Measurements from ENCODE around the gene ABCB6.

DNA sequence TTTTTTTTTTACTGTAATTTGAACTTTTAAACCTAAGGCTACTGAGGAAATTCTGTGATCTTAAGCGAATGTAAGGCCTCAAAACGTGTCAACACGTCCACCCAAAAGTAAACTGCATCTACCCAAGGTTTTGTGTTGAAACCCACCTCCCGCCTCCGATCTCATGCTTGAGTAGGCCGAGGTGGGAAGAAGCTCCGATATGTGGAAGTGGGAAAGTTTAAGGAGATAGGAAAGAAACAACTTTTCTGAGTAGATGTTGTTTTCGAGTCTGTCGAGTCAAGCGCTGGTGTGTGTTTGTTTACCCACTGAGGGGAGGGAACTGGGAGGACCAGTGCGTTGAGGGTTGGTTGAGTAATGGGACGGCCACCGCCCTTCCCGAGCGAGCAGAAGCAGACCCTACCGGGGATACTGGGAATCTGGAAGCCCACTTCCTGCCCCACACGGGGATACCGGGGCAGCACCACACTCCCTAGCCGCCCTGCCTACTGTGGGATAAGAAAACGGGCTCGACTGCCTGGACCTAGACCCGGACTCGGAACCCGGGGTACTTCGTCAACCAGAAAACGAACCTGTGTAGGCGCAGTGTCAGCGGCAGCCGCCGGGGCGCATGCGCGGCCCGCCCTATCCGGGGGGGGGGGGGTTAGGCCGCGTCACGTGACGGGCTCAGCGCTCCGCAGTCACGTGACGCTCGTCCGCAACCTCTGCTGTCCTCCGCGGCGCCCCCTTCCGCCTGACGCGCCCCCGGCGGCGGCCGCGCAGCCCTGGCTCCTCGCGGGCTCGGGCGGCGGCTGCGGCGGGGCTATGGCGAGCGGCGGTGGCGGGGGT lies 41.0 kb downstream of the ABCB6 start, which contains the start of gene RETREG2:
- TF ChIP-seq, protein P1, sequence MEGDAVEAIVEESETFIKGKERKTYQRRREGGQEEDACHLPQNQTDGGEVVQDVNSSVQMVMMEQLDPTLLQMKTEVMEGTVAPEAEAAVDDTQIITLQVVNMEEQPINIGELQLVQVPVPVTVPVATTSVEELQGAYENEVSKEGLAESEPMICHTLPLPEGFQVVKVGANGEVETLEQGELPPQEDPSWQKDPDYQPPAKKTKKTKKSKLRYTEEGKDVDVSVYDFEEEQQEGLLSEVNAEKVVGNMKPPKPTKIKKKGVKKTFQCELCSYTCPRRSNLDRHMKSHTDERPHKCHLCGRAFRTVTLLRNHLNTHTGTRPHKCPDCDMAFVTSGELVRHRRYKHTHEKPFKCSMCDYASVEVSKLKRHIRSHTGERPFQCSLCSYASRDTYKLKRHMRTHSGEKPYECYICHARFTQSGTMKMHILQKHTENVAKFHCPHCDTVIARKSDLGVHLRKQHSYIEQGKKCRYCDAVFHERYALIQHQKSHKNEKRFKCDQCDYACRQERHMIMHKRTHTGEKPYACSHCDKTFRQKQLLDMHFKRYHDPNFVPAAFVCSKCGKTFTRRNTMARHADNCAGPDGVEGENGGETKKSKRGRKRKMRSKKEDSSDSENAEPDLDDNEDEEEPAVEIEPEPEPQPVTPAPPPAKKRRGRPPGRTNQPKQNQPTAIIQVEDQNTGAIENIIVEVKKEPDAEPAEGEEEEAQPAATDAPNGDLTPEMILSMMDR (conservative IDR thresholded peaks at IDR 0.05; ENCODE audit: low read length): peak; percentile 57
- TF ChIP-seq EZH2phosphoT487 (IDR thresholded peaks at IDR 0.05; ENCODE audit: borderline replicate concordance, low read depth, low read length): no peak

Measured in OCI-LY7 (cell line).